Measurements from ENCODE around the gene DDI1. TPM values are rescaled to one million over a fixed set of nuclear protein-coding genes. Genes with fewer than 3 reads are reported as not detected.

Gene DDI1
- total RNA-seq, 2 experiments from 2014 or later: not detected

GRCh38 chr11:104005234-104005855, 31.1 kb upstream of the DDI1 start:
- Mint-ChIP-seq H3K9me3 (ENCODE audit: low read depth) (no peaks in the 10 kb centered on the region), H3K4me3 (no peak overlapping the region), H3K27ac (no peak overlapping the region), H3K27me3 (no peaks in the 10 kb centered on the region), H3K36me3 (ENCODE audit: low read depth) (no peaks in the 10 kb centered on the region), H3K4me1 (no peaks in the 10 kb centered on the region)
- POLR2A ChIA-PET: no interaction called here
- no peak for ATAC-seq
- DNase-seq: no peak
- intact Hi-C loops (cut with DNase I, micrococcal nuclease): no loop called here
- CTCF ChIA-PET: interaction anchor here (0.6 kb wide), 2 partner anchors 425 to 948 kb away, joined by 3 read pairs; no protein-coding TSS in a partner anchor

- DNase-seq: no peak
- ChIA-PET CTCF (interaction anchor here (1.3 kb wide), 1 partner anchor 15 kb away, joined by 3 read pairs; no protein-coding TSS in a partner anchor), POLR2A (no interaction called here)
These were observed 26.7 kb upstream of the DDI1 start for GRCh38 chr11:104009744-104010143.

GRCh38 chr11:104011044-104011443, 25.4 kb upstream of the DDI1 start:
- ChIA-PET CTCF (no interaction called here), POLR2A (no interaction called here)
- H3K4me1 Mint-ChIP-seq: no peaks in the 10 kb centered on the region
- intact Hi-C loops (cut with DNase I, micrococcal nuclease): no loop called here
- H3K27ac Mint-ChIP-seq: no peak overlapping the region
- no peaks in the 10 kb centered on the region for H3K9me3 Mint-ChIP-seq (ENCODE audit: low read depth)
- DNase-seq (no peak), ATAC-seq (no peak)
- H3K4me3 Mint-ChIP-seq: no peak overlapping the region
- H3K27me3 Mint-ChIP-seq: no peaks in the 10 kb centered on the region
- H3K36me3 Mint-ChIP-seq (ENCODE audit: low read depth): no peaks in the 10 kb centered on the region

More at GRCh38 chr11:104009744-104010143, 26.7 kb upstream of the DDI1 start:
- Mint-ChIP-seq H3K27ac (no peak overlapping the region), H3K9me3 (ENCODE audit: low read depth) (no peaks in the 10 kb centered on the region), H3K4me3 (no peak overlapping the region), H3K27me3 (no peaks in the 10 kb centered on the region), H3K4me1 (no peaks in the 10 kb centered on the region), H3K36me3 (ENCODE audit: low read depth) (no peaks in the 10 kb centered on the region)
- no peak for ATAC-seq
- intact Hi-C loops (cut with DNase I, micrococcal nuclease): no loop called here

GRCh38 chr11:104015649-104016415, 20.6 kb upstream of the DDI1 start:
- no peaks in the 10 kb centered on the region for H3K36me3 Mint-ChIP-seq (ENCODE audit: low read depth)
- ATAC-seq: no peak
- H3K4me3 Mint-ChIP-seq: no peak overlapping the region
- H3K27me3 Mint-ChIP-seq: no peaks in the 10 kb centered on the region
- intact Hi-C loops (cut with DNase I, micrococcal nuclease): no loop called here
- ChIA-PET CTCF (interaction anchor here (0.7 kb wide), 1 partner anchor 333 kb away, joined by 3 read pairs; no protein-coding TSS in a partner anchor), POLR2A (no interaction called here)
- no peak for DNase-seq
- no peaks in the 10 kb centered on the region for H3K9me3 Mint-ChIP-seq (ENCODE audit: low read depth)
- H3K4me1 Mint-ChIP-seq: no peaks in the 10 kb centered on the region
- no peak overlapping the region for H3K27ac Mint-ChIP-seq

- CTCF ChIA-PET: interaction anchor here (1.3 kb wide), 1 partner anchor 15 kb away, joined by 3 read pairs; no protein-coding TSS in a partner anchor
- POLR2A ChIA-PET: no interaction called here
- intact Hi-C loops (cut with DNase I, micrococcal nuclease): no loop called here
- no peaks in the 10 kb centered on the region for H3K4me1 Mint-ChIP-seq
- no peaks in the 10 kb centered on the region for H3K9me3 Mint-ChIP-seq (ENCODE audit: low read depth)
- no peaks in the 10 kb centered on the region for H3K27me3 Mint-ChIP-seq
- H3K27ac Mint-ChIP-seq: no peak overlapping the region
- H3K36me3 Mint-ChIP-seq (ENCODE audit: low read depth): no peaks in the 10 kb centered on the region
- ATAC-seq (no peak), DNase-seq (no peak)
- no peak overlapping the region for H3K4me3 Mint-ChIP-seq
These were observed 11.9 kb upstream of the DDI1 start for GRCh38 chr11:104024572-104024971.

- Mint-ChIP-seq H3K4me1 (no peaks in the 10 kb centered on the region), H3K4me3 (no peak overlapping the region), H3K27me3 (no peaks in the 10 kb centered on the region), H3K9me3 (ENCODE audit: low read depth) (no peaks in the 10 kb centered on the region), H3K36me3 (ENCODE audit: low read depth) (no peaks in the 10 kb centered on the region), H3K27ac (no peak overlapping the region)
- ATAC-seq: no peak
- ChIA-PET POLR2A (no interaction called here), CTCF (no interaction called here)
- intact Hi-C loops (cut with DNase I, micrococcal nuclease): no loop called here
- no peak for DNase-seq
These were observed 7.8 kb upstream of the DDI1 start for GRCh38 chr11:104028476-104029263.

- ChIA-PET CTCF (no interaction called here), POLR2A (no interaction called here)
- H3K36me3 Mint-ChIP-seq (ENCODE audit: low read depth): no peaks in the 10 kb centered on the region
- DNase-seq (no peak), ATAC-seq (no peak)
- H3K4me3 Mint-ChIP-seq: no peak overlapping the region
- H3K4me1 Mint-ChIP-seq: no peaks in the 10 kb centered on the region
- no peaks in the 10 kb centered on the region for H3K9me3 Mint-ChIP-seq (ENCODE audit: low read depth)
- no peaks in the 10 kb centered on the region for H3K27me3 Mint-ChIP-seq
- intact Hi-C loops (cut with DNase I, micrococcal nuclease): no loop called here
- no peak overlapping the region for H3K27ac Mint-ChIP-seq
These were observed 3.3 kb upstream of the DDI1 start for GRCh38 chr11:104033134-104033533.

- Mint-ChIP-seq H3K4me1 (no peaks in the 10 kb centered on the region), H3K27me3 (no peaks in the 10 kb centered on the region), H3K36me3 (ENCODE audit: low read depth) (no peaks in the 10 kb centered on the region), H3K4me3 (no peak overlapping the region), H3K27ac (no peak overlapping the region), H3K9me3 (ENCODE audit: low read depth) (no peaks in the 10 kb centered on the region)
- no peak for DNase-seq
- ATAC-seq: no peak
- ChIA-PET POLR2A (no interaction called here), CTCF (no interaction called here)
- intact Hi-C loops (cut with DNase I, micrococcal nuclease): no loop called here
These were observed 2.9 kb upstream of the DDI1 start for GRCh38 chr11:104033561-104033960.

GRCh38 chr11:104036995-104037394, 555 bp downstream of the DDI1 start:
- POLR2A ChIA-PET: no interaction called here
- CTCF ChIA-PET: no interaction called here
- no peak overlapping the region for H3K27ac Mint-ChIP-seq

GRCh38 chr11:104041792-104042191, 5.4 kb downstream of the DDI1 start:
- no peak for ATAC-seq
- POLR2A ChIA-PET: no interaction called here
- H3K4me1 Mint-ChIP-seq: no peaks in the 10 kb centered on the region
- H3K27me3 Mint-ChIP-seq: no peaks in the 10 kb centered on the region
- intact Hi-C loops (cut with DNase I, micrococcal nuclease): no loop called here
- no peak overlapping the region for H3K4me3 Mint-ChIP-seq
- no peaks in the 10 kb centered on the region for H3K36me3 Mint-ChIP-seq (ENCODE audit: low read depth)
- DNase-seq: no peak
- no peak overlapping the region for H3K27ac Mint-ChIP-seq
- H3K9me3 Mint-ChIP-seq (ENCODE audit: low read depth): no peaks in the 10 kb centered on the region
- CTCF ChIA-PET: no interaction called here

More at GRCh38 chr11:104036995-104037394, 555 bp downstream of the DDI1 start:
- intact Hi-C loops (cut with DNase I, micrococcal nuclease): no loop called here
- H3K4me1 Mint-ChIP-seq: no peaks in the 10 kb centered on the region
- DNase-seq: no peak
- H3K9me3 Mint-ChIP-seq (ENCODE audit: low read depth): no peaks in the 10 kb centered on the region
- no peaks in the 10 kb centered on the region for H3K27me3 Mint-ChIP-seq
- ATAC-seq: no peak
- H3K36me3 Mint-ChIP-seq (ENCODE audit: low read depth): no peaks in the 10 kb centered on the region
- no peak overlapping the region for H3K4me3 Mint-ChIP-seq

- CTCF ChIA-PET: no interaction called here
- no peaks in the 10 kb centered on the region for H3K36me3 Mint-ChIP-seq (ENCODE audit: low read depth)
- ATAC-seq (no peak), DNase-seq (no peak)
- POLR2A ChIA-PET: no interaction called here
- intact Hi-C loops (cut with DNase I, micrococcal nuclease): no loop called here
- no peaks in the 10 kb centered on the region for H3K27me3 Mint-ChIP-seq
- H3K9me3 Mint-ChIP-seq (ENCODE audit: low read depth): no peaks in the 10 kb centered on the region
- H3K27ac Mint-ChIP-seq: no peak overlapping the region
- H3K4me3 Mint-ChIP-seq: no peak overlapping the region
- H3K4me1 Mint-ChIP-seq: no peaks in the 10 kb centered on the region
These were observed 6.7 kb downstream of the DDI1 start for GRCh38 chr11:104043142-104043541.
